ENCODE results near the gene USP1. TPM values are rescaled to one million over a fixed set of nuclear protein-coding genes. Genes with fewer than 3 reads are reported as not detected.

USP1 gene
- total RNA-seq, 2 experiments from 2014 or later = 67.3 to 68.1 TPM

DNA sequence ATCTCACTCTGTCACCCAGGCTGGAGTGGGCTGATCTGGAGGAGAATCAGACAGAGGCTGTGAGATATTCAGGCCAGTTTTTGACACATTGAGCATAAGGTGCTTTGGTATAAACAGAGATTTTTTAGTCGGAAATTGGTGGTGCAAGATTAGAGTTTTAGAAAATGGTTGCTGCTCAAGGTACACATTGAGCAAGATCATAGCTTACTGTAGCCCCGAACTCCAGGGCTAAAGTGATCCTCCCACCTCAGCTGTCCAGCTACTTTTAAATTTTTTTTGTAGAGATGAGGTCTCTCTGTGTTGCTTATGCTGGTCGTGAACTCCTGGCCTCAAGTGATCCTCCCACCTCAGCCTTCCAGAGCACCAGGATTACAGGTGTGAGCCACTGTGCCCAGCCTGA lies 43.9 kb upstream of the USP1 start:
- DNase-seq = no peak
- H3K4me3 Mint-ChIP-seq = no peak overlapping the region
- no peaks in the 10 kb centered on the region for H3K27me3 Mint-ChIP-seq
- ChIA-PET POLR2A (interaction anchor here (0.7 kb wide), 1 partner anchor 54 kb away, joined by 3 read pairs; no protein-coding TSS in a partner anchor), CTCF (no interaction called here)
- TF ChIP-seq, protein P1, sequence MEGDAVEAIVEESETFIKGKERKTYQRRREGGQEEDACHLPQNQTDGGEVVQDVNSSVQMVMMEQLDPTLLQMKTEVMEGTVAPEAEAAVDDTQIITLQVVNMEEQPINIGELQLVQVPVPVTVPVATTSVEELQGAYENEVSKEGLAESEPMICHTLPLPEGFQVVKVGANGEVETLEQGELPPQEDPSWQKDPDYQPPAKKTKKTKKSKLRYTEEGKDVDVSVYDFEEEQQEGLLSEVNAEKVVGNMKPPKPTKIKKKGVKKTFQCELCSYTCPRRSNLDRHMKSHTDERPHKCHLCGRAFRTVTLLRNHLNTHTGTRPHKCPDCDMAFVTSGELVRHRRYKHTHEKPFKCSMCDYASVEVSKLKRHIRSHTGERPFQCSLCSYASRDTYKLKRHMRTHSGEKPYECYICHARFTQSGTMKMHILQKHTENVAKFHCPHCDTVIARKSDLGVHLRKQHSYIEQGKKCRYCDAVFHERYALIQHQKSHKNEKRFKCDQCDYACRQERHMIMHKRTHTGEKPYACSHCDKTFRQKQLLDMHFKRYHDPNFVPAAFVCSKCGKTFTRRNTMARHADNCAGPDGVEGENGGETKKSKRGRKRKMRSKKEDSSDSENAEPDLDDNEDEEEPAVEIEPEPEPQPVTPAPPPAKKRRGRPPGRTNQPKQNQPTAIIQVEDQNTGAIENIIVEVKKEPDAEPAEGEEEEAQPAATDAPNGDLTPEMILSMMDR (IDR thresholded peaks at IDR 0.05) = no peak
- H3K27ac Mint-ChIP-seq = no peak overlapping the region
- no peaks in the 10 kb centered on the region for H3K9me3 Mint-ChIP-seq
- no peak for ATAC-seq
- intact Hi-C loops (cut with micrococcal nuclease) = no loop called here
- H3K36me3 Mint-ChIP-seq (ENCODE audit: low read depth) = no peaks in the 10 kb centered on the region
- no peaks in the 10 kb centered on the region for H3K4me1 Mint-ChIP-seq (ENCODE audit: low read depth)

DNA sequence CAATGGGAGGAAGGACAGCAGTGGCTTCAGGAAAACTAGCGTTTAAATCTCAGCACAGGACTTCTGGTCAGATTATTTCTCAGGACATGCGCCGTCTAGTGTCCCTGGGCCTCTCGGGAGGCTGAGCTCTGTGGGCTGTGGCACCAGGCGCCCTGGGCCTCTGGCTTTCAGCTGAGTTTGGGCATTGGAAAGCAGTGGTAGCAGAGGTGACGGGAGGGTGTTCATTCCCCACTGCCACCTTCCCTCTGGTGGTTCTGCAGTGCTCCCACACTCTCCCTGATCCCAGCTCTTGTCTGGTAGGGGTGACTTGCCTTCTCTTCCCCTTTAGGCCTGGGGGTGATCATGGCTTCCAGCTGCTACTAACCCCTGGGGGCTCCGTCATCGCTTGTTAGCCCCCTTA lies 42.2 kb upstream of the USP1 start:
- Mint-ChIP-seq H3K27ac (no peak overlapping the region), H3K27me3 (no peaks in the 10 kb centered on the region), H3K4me1 (ENCODE audit: low read depth) (no peaks in the 10 kb centered on the region), H3K9me3 (no peaks in the 10 kb centered on the region), H3K4me3 (no peak overlapping the region), H3K36me3 (ENCODE audit: low read depth) (no peaks in the 10 kb centered on the region)
- TF ChIP-seq, protein P1 (IDR thresholded peaks at IDR 0.05) = no peak
- POLR2A ChIA-PET = no interaction called here
- intact Hi-C loops (cut with micrococcal nuclease) = no loop called here
- no peak for DNase-seq
- ATAC-seq = no peak
- CTCF ChIA-PET = interaction anchor here (1.1 kb wide), 1 partner anchor 19 kb away, joined by 3 read pairs; no protein-coding TSS in a partner anchor

GRCh38 chr1:62395291-62395690 lies 41.6 kb upstream of the USP1 start:
- Mint-ChIP-seq H3K27me3 (no peaks in the 10 kb centered on the region), H3K27ac (no peak overlapping the region), H3K4me3 (no peak overlapping the region), H3K4me1 (ENCODE audit: low read depth) (no peaks in the 10 kb centered on the region), H3K36me3 (ENCODE audit: low read depth) (no peaks in the 10 kb centered on the region), H3K9me3 (no peaks in the 10 kb centered on the region)
- TF ChIP-seq, protein P1 (IDR thresholded peaks at IDR 0.05) = no peak
- ATAC-seq (no peak), DNase-seq (no peak)
- CTCF ChIA-PET = no interaction called here
- intact Hi-C loops (cut with micrococcal nuclease) = no loop called here
- POLR2A ChIA-PET = no interaction called here

DNA sequence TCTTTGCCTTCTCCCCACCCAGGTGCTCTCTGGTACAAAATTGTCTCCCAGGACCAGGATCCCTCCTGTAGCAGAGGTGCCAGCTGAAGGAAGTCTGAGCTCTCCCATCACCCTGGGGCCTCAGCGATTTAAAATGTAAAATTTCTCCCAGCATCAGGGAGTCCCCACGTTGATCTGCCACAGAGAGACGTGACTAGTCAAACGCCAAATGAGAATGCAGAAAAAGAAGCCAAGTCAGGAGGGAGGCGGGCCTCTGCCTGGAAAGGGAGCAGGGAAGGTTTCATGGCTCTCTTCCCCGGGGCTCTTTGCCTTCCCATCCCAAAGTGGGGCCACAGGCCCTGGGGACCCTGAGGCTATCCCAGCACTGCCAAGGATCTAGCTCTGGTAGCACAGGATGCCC lies 40.0 kb upstream of the USP1 start:
- Mint-ChIP-seq H3K4me1 (ENCODE audit: low read depth) (no peaks in the 10 kb centered on the region), H3K4me3 (no peak overlapping the region), H3K36me3 (ENCODE audit: low read depth) (no peaks in the 10 kb centered on the region), H3K27ac (no peak overlapping the region), H3K9me3 (no peaks in the 10 kb centered on the region), H3K27me3 (no peaks in the 10 kb centered on the region)
- DNase-seq (no peak), ATAC-seq (no peak)
- TF ChIP-seq, protein P1 (IDR thresholded peaks at IDR 0.05) = no peak
- intact Hi-C loops (cut with micrococcal nuclease) = no loop called here
- POLR2A ChIA-PET = no interaction called here
- CTCF ChIA-PET = interaction anchor here (0.9 kb wide), 1 partner anchor 10 kb away, joined by 3 read pairs; no protein-coding TSS in a partner anchor

DNA sequence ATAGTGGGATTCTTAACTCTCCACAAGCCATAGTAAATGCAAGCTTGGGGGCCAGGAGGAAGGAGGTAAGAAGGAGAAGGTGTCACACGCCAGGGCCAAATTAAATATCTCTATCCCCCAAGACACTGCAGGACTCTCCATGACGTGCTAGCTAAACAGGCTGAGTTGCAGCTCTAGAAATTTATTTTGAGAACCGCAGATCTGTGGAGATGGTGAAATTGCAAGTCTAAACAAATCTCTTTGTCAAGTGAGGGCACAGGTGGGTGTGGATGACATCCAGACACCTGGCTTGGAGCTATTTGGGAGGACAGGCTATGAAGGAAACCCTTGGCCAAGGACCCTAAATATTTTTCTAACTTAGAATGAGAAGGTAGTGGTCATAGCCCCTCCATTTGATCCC lies 39.5 kb upstream of the USP1 start:
- intact Hi-C loops (cut with micrococcal nuclease) = no loop called here
- no peak for DNase-seq
- TF ChIP-seq, protein P1 (IDR thresholded peaks at IDR 0.05) = no peak
- ChIA-PET POLR2A (no interaction called here), CTCF (interaction anchor here (0.9 kb wide), 1 partner anchor 11 kb away, joined by 3 read pairs; no protein-coding TSS in a partner anchor)
- Mint-ChIP-seq H3K27me3 (no peaks in the 10 kb centered on the region), H3K27ac (no peak overlapping the region), H3K9me3 (no peaks in the 10 kb centered on the region), H3K4me3 (no peak overlapping the region), H3K4me1 (ENCODE audit: low read depth) (no peaks in the 10 kb centered on the region), H3K36me3 (ENCODE audit: low read depth) (no peaks in the 10 kb centered on the region)
- ATAC-seq = no peak

Data from activated CD8-positive, alpha-beta T cell treated with anti-CD3 and anti-CD28 coated beads for 36 hours (primary cell).